ENCODE results near the gene MTMR2.
A peak's percentile ranks its signal among the peaks of the same experiment; 100 is the strongest.

Gene MTMR2

DNA sequence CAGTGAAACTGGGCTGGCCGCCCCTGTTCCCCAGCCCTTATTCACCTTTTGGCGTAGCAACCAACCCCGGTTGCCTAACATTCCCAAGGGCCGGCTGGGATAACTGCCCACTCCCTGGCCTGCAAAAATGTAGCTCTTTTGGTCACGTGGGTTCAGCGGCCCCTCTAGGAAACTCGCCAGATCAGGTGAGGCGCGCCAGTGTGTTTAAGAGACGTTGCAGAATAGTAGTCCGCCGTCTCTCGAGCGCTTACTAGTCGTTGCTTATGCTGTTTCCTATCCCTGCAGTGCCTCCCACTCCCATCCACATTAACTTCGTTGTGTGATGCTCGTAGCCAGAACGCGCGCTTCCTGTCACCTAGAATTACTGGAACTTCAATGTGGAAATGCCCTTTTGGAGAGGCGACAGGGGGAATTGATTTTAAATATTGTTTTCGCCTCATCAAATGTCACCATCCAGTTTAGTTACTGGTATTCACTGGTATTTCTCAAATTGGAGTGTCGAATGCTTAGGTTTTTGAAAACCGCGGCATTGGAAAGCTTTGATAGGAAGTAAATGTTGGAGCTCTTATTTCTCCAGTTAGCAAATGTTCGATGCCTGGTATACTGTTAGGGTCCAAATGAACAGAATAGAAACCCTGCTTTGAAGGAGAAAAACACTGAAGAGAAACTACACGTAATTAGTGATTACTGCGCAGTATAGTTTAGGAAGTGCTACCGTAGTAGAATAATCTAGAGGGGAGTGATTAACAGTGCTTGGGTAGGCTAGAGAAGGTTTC lies 132.8 kb downstream of the MTMR2 start:
- no peaks in the 10 kb centered on the region for H3K27me3 ChIP-seq (ENCODE audit: control insufficient read depth in 3 of 3, insufficient read depth in 3 of 3, low read depth in 1 of 3, low read length in 3 of 3)

DNA sequence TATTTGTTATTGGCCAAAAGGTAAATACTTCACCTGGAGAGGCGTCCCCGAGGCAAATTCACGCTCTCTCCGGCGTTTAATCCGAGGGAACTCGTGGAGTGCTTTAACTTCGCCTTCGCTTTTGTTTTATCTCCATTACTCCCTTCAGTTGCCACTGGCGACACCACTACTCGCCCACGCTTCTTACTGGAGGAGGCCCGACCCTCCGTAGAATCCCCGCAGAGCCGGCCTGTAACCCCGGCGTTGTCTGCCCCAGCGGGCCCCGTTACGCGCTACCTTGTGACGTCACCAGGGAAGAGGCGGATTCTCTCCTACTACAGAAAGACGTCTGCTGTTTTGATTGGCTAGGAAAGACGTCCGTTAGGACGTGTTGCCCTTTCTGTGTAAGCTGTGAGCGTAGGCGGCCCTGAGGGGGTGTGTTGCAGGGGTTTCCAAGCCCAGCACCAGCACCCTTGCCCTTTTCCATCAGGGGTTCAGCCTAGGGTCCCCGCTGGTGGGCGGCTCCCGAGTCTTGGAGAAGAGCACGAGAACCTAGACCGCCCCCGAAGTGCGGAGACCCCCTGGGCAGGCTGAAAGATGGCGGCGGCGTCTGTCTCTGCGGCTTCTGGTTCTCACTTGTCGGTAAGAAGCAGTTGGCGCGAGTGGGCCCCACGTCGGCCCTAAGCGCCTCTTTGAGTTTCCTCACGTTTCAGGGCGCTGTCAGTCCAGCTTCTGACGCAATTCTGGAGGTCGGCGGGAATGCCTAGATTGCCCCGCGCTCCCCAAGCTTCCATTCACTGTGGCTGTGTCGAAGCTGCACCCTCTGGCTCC lies 133.6 kb downstream of the MTMR2 start, which contains the start of gene CEP57:
CEP57 (plus strand) TSS at position 376 of the 810 bp plus-strand sequence; CDS start at position 577, 201 bp downstream.
- peak within 1 kb of the TSS; percentile 61 for H2BK120ac ChIP-seq (ENCODE audit: low read depth, low read length)
- H3K4me1 ChIP-seq (ENCODE audit: control insufficient read depth in 2 of 2, insufficient read depth in 1 of 2, low read depth in 1 of 2, low read length in 2 of 2) = peaks cover 0 to 7% of the 10 kb centered on the region in 2 donors
- peak within 1 kb of the TSS; percentile 94 for H3K9ac ChIP-seq (ENCODE audit: low read depth, low read length, poor library complexity)
- H3K4me2 ChIP-seq (ENCODE audit: insufficient read depth, low read length, poor library complexity, severe bottlenecking) = peak within 1 kb of the TSS; percentile 67
- peak within 1 kb of the TSS; percentile 31 for H3K4ac ChIP-seq (ENCODE audit: low read length)
- peak within 1 kb of the TSS; percentile 73 to 93 for H3K4me3 ChIP-seq (ENCODE audit: low read length in 2 of 2)
- H4K8ac ChIP-seq (ENCODE audit: low read depth, low read length) = peak within 1 kb of the TSS; percentile 94
- peak within 1 kb of the TSS; percentile 90 for H4K91ac ChIP-seq (ENCODE audit: low read depth, low read length, poor library complexity)
- H2BK5ac ChIP-seq (ENCODE audit: low read length) = peak within 1 kb of the TSS; percentile 96
- peak within 1 kb of the TSS; percentile 96 for H3K18ac ChIP-seq (ENCODE audit: low read length)
- H3K23ac ChIP-seq (ENCODE audit: low read depth, low read length, poor library complexity) = peak within 1 kb of the TSS; percentile 94
- H3K36me3 ChIP-seq (replicated peaks in 1 of 2; ENCODE audit: control insufficient read depth in 2 of 2, insufficient read depth in 2 of 2, low read length in 2 of 2) = peaks cover 2 to 59% of the 10 kb centered on the region in 2 donors
- H3K9me3 ChIP-seq (replicated peaks in 1 of 2; ENCODE audit: control insufficient read depth in 2 of 2, insufficient read depth in 1 of 2, low read depth in 1 of 2, low read length in 2 of 2) = no peaks in the 10 kb centered on the region
- peak; percentile 98 for DNase-seq (ENCODE audit: low spot score)
- H2BK12ac ChIP-seq (ENCODE audit: low read length) = peak within 1 kb of the TSS; percentile 88
- H3K14ac ChIP-seq (ENCODE audit: low read length) = peak within 1 kb of the TSS; percentile 87
- no peak within 1 kb of the TSS for H2BK15ac ChIP-seq (ENCODE audit: low read length)
- no CpG with 5 or more reads among the region's 55 CpGs for WGBS, 2 donors (ENCODE audit: extremely low coverage in 2 of 2, insufficient read length in 2 of 2, insufficient replicate concordance in 1 of 2)
- peaks cover 5% of the 10 kb centered on the region for H3K79me1 ChIP-seq (ENCODE audit: low read depth, low read length)
- peak within 1 kb of the TSS; percentile 89 for H2AFZ ChIP-seq (ENCODE audit: low read length)
- peak within 1 kb of the TSS; percentile 97 for H3K27ac ChIP-seq (replicated peaks; ENCODE audit: low read length)
- peak within 1 kb of the TSS; percentile 83 for H2AK5ac ChIP-seq (ENCODE audit: low read depth, low read length)
- no peaks in the 10 kb centered on the region for H3K27me3 ChIP-seq (ENCODE audit: control insufficient read depth in 3 of 3, insufficient read depth in 3 of 3, low read depth in 1 of 3, low read length in 3 of 3)

More for the DNA sequence above, 132.8 kb downstream of the MTMR2 start:
- no peaks in the 10 kb centered on the region for H3K9me3 ChIP-seq (replicated peaks in 1 of 2; ENCODE audit: control insufficient read depth in 2 of 2, insufficient read depth in 1 of 2, low read depth in 1 of 2, low read length in 2 of 2)
- H4K91ac ChIP-seq (ENCODE audit: low read depth, low read length, poor library complexity) = peak overlapping the region; percentile 90
- peak overlapping the region; percentile 83 for H2AK5ac ChIP-seq (ENCODE audit: low read depth, low read length)
- peak; percentile 44 for DNase-seq (ENCODE audit: low spot score)
- H3K4me1 ChIP-seq (ENCODE audit: control insufficient read depth in 2 of 2, insufficient read depth in 1 of 2, low read depth in 1 of 2, low read length in 2 of 2) = peaks cover 0 to 7% of the 10 kb centered on the region in 2 donors
- H4K8ac ChIP-seq (ENCODE audit: low read depth, low read length) = no peak overlapping the region
- H3K27ac ChIP-seq (replicated peaks; ENCODE audit: low read length) = peak overlapping the region; percentile 87
- peak overlapping the region; percentile 96 for H3K18ac ChIP-seq (ENCODE audit: low read length)
- peak overlapping the region; percentile 31 for H3K4ac ChIP-seq (ENCODE audit: low read length)
- peak overlapping the region; percentile 61 for H3K23ac ChIP-seq (ENCODE audit: low read depth, low read length, poor library complexity)
- peak overlapping the region; percentile 73 to 93 for H3K4me3 ChIP-seq (ENCODE audit: low read length in 2 of 2)
- H3K36me3 ChIP-seq (replicated peaks in 1 of 2; ENCODE audit: control insufficient read depth in 2 of 2, insufficient read depth in 2 of 2, low read length in 2 of 2) = peaks cover 0 to 59% of the 10 kb centered on the region in 2 donors
- peak overlapping the region; percentile 67 for H3K4me2 ChIP-seq (ENCODE audit: insufficient read depth, low read length, poor library complexity, severe bottlenecking)
- WGBS, 2 donors (ENCODE audit: extremely low coverage in 2 of 2, insufficient read length in 2 of 2, insufficient replicate concordance in 1 of 2) = no CpG with 5 or more reads among the region's 29 CpGs
- H2AFZ ChIP-seq (ENCODE audit: low read length) = peak overlapping the region; percentile 89
- H2BK5ac ChIP-seq (ENCODE audit: low read length) = peak overlapping the region; percentile 95
- no peak overlapping the region for H2BK120ac ChIP-seq (ENCODE audit: low read depth, low read length)
- H2BK12ac ChIP-seq (ENCODE audit: low read length) = no peak overlapping the region
- H3K9ac ChIP-seq (ENCODE audit: low read depth, low read length, poor library complexity) = peak overlapping the region; percentile 89
- H3K79me1 ChIP-seq (ENCODE audit: low read depth, low read length) = peaks cover 5% of the 10 kb centered on the region
- H2BK15ac ChIP-seq (ENCODE audit: low read length) = no peak overlapping the region
- peak overlapping the region; percentile 87 for H3K14ac ChIP-seq (ENCODE audit: low read length)

DNA sequence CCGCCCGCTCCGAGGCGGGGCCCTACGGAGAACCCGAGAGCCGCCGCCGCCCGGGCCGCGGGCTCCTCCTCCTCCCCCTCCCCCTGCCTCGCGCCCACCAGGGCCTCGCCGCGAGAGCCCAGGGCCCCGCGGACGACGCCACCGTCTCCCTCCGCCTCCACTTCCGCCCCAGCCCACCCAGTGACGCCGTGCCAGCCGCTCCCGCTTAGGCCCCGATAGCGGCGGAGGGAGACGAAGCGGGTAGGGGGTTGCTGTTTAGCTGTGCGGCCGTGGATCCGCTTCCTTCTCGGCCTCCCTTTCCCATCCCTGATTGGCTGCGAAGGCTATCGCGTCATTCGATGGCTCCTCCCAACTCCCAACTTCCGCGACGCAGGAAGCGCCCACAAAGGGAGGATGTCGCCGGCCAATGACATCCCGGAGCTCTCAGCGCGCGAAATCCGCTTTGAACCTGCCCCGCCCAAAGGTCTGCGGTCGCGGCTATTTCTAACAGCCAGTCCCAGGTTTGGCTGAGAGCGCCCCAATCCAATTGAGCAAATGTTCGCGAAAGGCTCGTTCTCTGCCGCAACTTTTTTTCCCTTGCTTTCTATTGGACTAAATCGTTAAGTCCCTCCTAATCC lies 134.3 kb downstream of the MTMR2 start, which contains the start of gene FAM76B:
FAM76B (minus strand) TSS at position 277 of the 617 bp plus-strand sequence. CDS start 304 bp downstream, outside the sequence.
- Histone ChIP-seq H3K4me2 (ENCODE audit: insufficient read depth, low read length, poor library complexity, severe bottlenecking) (peak within 1 kb of the TSS; percentile 67), H3K9ac (ENCODE audit: low read depth, low read length, poor library complexity) (peak within 1 kb of the TSS; percentile 94), H3K4me1 (ENCODE audit: control insufficient read depth in 2 of 2, insufficient read depth in 1 of 2, low read depth in 1 of 2, low read length in 2 of 2) (peaks cover 0 to 7% of the 10 kb centered on the region in 2 donors), H2BK120ac (ENCODE audit: low read depth, low read length) (peak within 1 kb of the TSS; percentile 61), H4K91ac (ENCODE audit: low read depth, low read length, poor library complexity) (peak within 1 kb of the TSS; percentile 90), H3K36me3 (replicated peaks in 1 of 2; ENCODE audit: control insufficient read depth in 2 of 2, insufficient read depth in 2 of 2, low read length in 2 of 2) (peaks cover 4 to 60% of the 10 kb centered on the region in 2 donors), H3K4ac (ENCODE audit: low read length) (peak within 1 kb of the TSS; percentile 31), H3K79me1 (ENCODE audit: low read depth, low read length) (peaks cover 5% of the 10 kb centered on the region), H2BK15ac (ENCODE audit: low read length) (no peak within 1 kb of the TSS), H3K4me3 (ENCODE audit: low read length in 2 of 2) (peak within 1 kb of the TSS; percentile 73 to 93), H4K8ac (ENCODE audit: low read depth, low read length) (peak within 1 kb of the TSS; percentile 94), H2BK12ac (ENCODE audit: low read length) (peak within 1 kb of the TSS; percentile 88), H3K18ac (ENCODE audit: low read length) (peak within 1 kb of the TSS; percentile 96), H3K23ac (ENCODE audit: low read depth, low read length, poor library complexity) (peak within 1 kb of the TSS; percentile 94), H3K14ac (ENCODE audit: low read length) (peak within 1 kb of the TSS; percentile 97), H2BK5ac (ENCODE audit: low read length) (peak within 1 kb of the TSS; percentile 96), H3K27ac (replicated peaks; ENCODE audit: low read length) (peak within 1 kb of the TSS; percentile 97), H3K27me3 (ENCODE audit: control insufficient read depth in 3 of 3, insufficient read depth in 3 of 3, low read depth in 1 of 3, low read length in 3 of 3) (no peaks in the 10 kb centered on the region), H2AK5ac (ENCODE audit: low read depth, low read length) (peak within 1 kb of the TSS; percentile 83), H2AFZ (ENCODE audit: low read length) (peak within 1 kb of the TSS; percentile 89), H3K9me3 (replicated peaks in 1 of 2; ENCODE audit: control insufficient read depth in 2 of 2, insufficient read depth in 1 of 2, low read depth in 1 of 2, low read length in 2 of 2) (no peaks in the 10 kb centered on the region)
- DNase-seq (ENCODE audit: low spot score) = peak; percentile 99
- no CpG with 5 or more reads among the region's 62 CpGs for whole genome bisulfite sequencing, 2 donors (ENCODE audit: extremely low coverage in 2 of 2, insufficient read length in 2 of 2, insufficient replicate concordance in 1 of 2)
